K562 (cell line): Measurements from ENCODE around the gene POLR2J. TPM values are rescaled to one million over a fixed set of nuclear protein-coding genes. Genes with fewer than 3 reads are reported as not detected.

Source experiments
- ATAC-seq: fragments of 200-7000 bp; cut with Tn5 transposase; 3 replicates; pipeline ENCODE4 v1.9.1; 2020; ENCODE audit warnings: moderate library complexity
- BruUV-seq: library from RNA; stranded (reverse); fragments of 400-500 nt; replicated peaks from 2 replicates; lab custom pipeline; 2021; lab: Mats Ljungman, UMichigan
- CTCF ChIA-PET: fragments of 300-600 bp; formaldehyde crosslinking; extraction: SDS; loops from one replicate; lab custom pipeline; 2021; ENCODE audit warnings: low intra/inter-chr PET ratio; lab: Yijun Ruan, JAX
- POLR2A ChIA-PET: fragments of 300-600, 350-650 bp; sonication (Branson Sonifier 250); formaldehyde crosslinking; extraction: SDS; loops from one replicate; lab custom pipeline; 2021; ENCODE audit warnings: antibody characterized with exemption, inconsistent platforms; lab: Yijun Ruan, JAX
- DNase-seq, 4 experiments: peaks; one replicate each; pipeline versions ENCODE4 v3.0.0 to v3.0.0-alpha.2; 2011 to 2018; ENCODE audit warnings: low spot score in 3 of 4, mixed read lengths in 3 of 4; ENCODE audit errors: extremely low read depth in 1 of 4
- FAIRE-seq: peaks from 2 replicates; lab custom pipeline; 2011; peaks lifted over from hg19 to GRCh38; lab: Jason Lieb, UNC
- H2AFZ ChIP-seq: 2 replicates; pipeline ENCODE4 v1.6.0; 2011; ENCODE audit warnings: low read depth, low read length, control low read depth, inconsistent platforms
- H3K27ac ChIP-seq: fragments of 200-600 bp; 3 replicates; pipeline ENCODE4 v1.8.0; 2011; ENCODE audit warnings: low read depth, mild to moderate bottlenecking, control low read depth, inconsistent platforms, low read length, moderate library complexity, mixed read lengths; ENCODE audit errors: extremely low read depth
- H3K27me3 ChIP-seq, 2 experiments: fragments of 300-600 bp in 1 of 2; 2 replicates in 1 of 2; 3 replicates in 1 of 2; pipeline versions ENCODE4 v1.6.0 to v1.8.0; 2011; ENCODE audit warnings: inconsistent platforms in 2 of 2, low read length in 2 of 2, mild to moderate bottlenecking in 1 of 2, mixed read lengths in 1 of 2, moderate library complexity in 1 of 2; ENCODE audit not compliant: control insufficient read depth in 2 of 2, insufficient read depth in 2 of 2
- H3K36me3 ChIP-seq: fragments of 300-600 bp; 3 replicates; pipeline ENCODE4 v1.8.0; 2011; ENCODE audit warnings: mild to moderate bottlenecking, low read length, inconsistent platforms; ENCODE audit not compliant: control insufficient read depth, insufficient read depth
- H3K4me1 ChIP-seq, 2 experiments: fragments of 200-600 bp in 1 of 2; replicated peaks in 1 of 2; 2 replicates in 1 of 2; 3 replicates in 1 of 2; pipeline versions ENCODE4 v1.5.1 to v1.8.0; 2011; ENCODE audit warnings: inconsistent platforms in 2 of 2, low read length in 2 of 2, mild to moderate bottlenecking in 1 of 2, mixed read lengths in 1 of 2, moderate library complexity in 1 of 2; ENCODE audit not compliant: control insufficient read depth in 2 of 2, insufficient read depth in 2 of 2
- H3K4me2 ChIP-seq: 2 replicates; pipeline ENCODE4 v1.6.1; 2011; ENCODE audit warnings: low read length, control low read depth, inconsistent platforms, mixed read lengths; ENCODE audit not compliant: insufficient read depth
- H3K4me3 ChIP-seq: fragments of 200-600 bp; sonication (generic), shearing (Covaris generic); 2 replicates; pipeline ENCODE4 v1.5.1; 2016; ENCODE audit warnings: control low read depth, inconsistent platforms
- H3K79me2 ChIP-seq: fragments of 200-600 bp; 3 replicates; pipeline ENCODE4 v1.8.0; 2011; ENCODE audit warnings: low read length, inconsistent platforms; ENCODE audit not compliant: control insufficient read depth, insufficient read depth
- H3K9ac ChIP-seq, 2 experiments: 2 replicates each; pipeline versions ENCODE4 v1.6.0 to v1.6.1; 2011; ENCODE audit warnings: low read depth in 2 of 2, low read length in 2 of 2, control low read depth in 1 of 2, inconsistent platforms in 1 of 2, mild to moderate bottlenecking in 1 of 2, mixed read lengths in 1 of 2; ENCODE audit not compliant: insufficient read depth in 1 of 2
- H3K9me1 ChIP-seq: one replicate; pipeline ENCODE4 v1.6.0; 2011; ENCODE audit warnings: inconsistent platforms, mild to moderate bottlenecking, low read length, moderate library complexity; ENCODE audit not compliant: control insufficient read depth, insufficient read depth
- H3K9me3 ChIP-seq: replicated peaks from 2 replicates; pipeline ENCODE4 v1.5.1; 2011; ENCODE audit warnings: low read depth, low read length, inconsistent platforms; ENCODE audit not compliant: control insufficient read depth, insufficient read depth
- H4K20me1 ChIP-seq: replicated peaks from 2 replicates; pipeline ENCODE4 v1.6.1; 2011; ENCODE audit warnings: low read length, inconsistent platforms, mixed read lengths; ENCODE audit not compliant: control insufficient read depth, insufficient read depth
- ATF6 ChIP-seq: sonication (generic); formaldehyde crosslinking; IDR thresholded peaks from 2 replicates; pipeline ENCODE4 v1.4.0; 2020; ENCODE audit warnings: mild to moderate bottlenecking, missing genetic modification reagents
- PCBP1 ChIP-seq: fragments of 200-400 bp; formaldehyde crosslinking; IDR thresholded peaks from 2 replicates; pipeline ENCODE4 v1.6.1; 2018; ENCODE audit warnings: mild to moderate bottlenecking, low read depth, low read length; ENCODE audit not compliant: poor library complexity, severe bottlenecking
- WGBS: fragments of 100-300 bp; shearing (Covaris generic); methylation state at CpG from one replicate; pipeline ENCODE4 v1.1.6; 2016; ENCODE audit warnings: low coverage, mixed read lengths; ENCODE audit not compliant: insufficient coverage; ENCODE audit errors: missing lambda C conversion rate; 5-methylcytosine and 5-hydroxymethylcytosine counted together
- in situ Hi-C: fragments of 300-500 bp; cut with MboI; formaldehyde crosslinking; loops from 4 replicates; pipeline ENCODE4 v1.15.0; 2018; ENCODE audit warnings: inconsistent platforms, mixed read lengths
- intact Hi-C: fragments of 100-400 bp; cut with micrococcal nuclease; formaldehyde crosslinking; loops from 2 replicates; pipeline ENCODE4 v1.14.2; 2022
- polyA plus RNA-seq, 8 experiments: library from polyadenylated mRNA; depleted of rRNA in 4 of 8; stranded (reverse) in 5 of 8; unstranded in 3 of 8; fragments of >200 nt; fragmentation: Nextera tagmentation in 2 of 8; fragmentation: Illumina TruSeq in 1 of 8; extraction: Ambion mirVana in 2 of 8; extraction: Trizol in 1 of 8; gene quantifications; 2 replicates each; pipeline versions ENCODE4 v1.2.1 to v1.2.3, GENCODE V29; 2011 to 2014; ENCODE audit warnings: inconsistent platforms in 1 of 8, missing spikeins in 1 of 8
- total RNA-seq, 7 experiments: library from RNA; depleted of rRNA in 6 of 7; stranded (reverse); fragments of >200 nt in 6 of 7; fragmentation: Illumina TruSeq in 2 of 7; extraction: Trizol in 2 of 7; gene quantifications; 2 replicates each; pipeline versions ENCODE4 v1.2.1 to v1.2.3, GENCODE V29; 2011 to 2021; ENCODE audit warnings: low replicate concordance in 1 of 7

POLR2J gene
- total and polyA plus RNA-seq, 9 of the 15 experiments (the other 6 are each of a cell fraction or from before 2014, with no cell fraction given): 32.3 to 220 (median 113) TPM

DNA sequence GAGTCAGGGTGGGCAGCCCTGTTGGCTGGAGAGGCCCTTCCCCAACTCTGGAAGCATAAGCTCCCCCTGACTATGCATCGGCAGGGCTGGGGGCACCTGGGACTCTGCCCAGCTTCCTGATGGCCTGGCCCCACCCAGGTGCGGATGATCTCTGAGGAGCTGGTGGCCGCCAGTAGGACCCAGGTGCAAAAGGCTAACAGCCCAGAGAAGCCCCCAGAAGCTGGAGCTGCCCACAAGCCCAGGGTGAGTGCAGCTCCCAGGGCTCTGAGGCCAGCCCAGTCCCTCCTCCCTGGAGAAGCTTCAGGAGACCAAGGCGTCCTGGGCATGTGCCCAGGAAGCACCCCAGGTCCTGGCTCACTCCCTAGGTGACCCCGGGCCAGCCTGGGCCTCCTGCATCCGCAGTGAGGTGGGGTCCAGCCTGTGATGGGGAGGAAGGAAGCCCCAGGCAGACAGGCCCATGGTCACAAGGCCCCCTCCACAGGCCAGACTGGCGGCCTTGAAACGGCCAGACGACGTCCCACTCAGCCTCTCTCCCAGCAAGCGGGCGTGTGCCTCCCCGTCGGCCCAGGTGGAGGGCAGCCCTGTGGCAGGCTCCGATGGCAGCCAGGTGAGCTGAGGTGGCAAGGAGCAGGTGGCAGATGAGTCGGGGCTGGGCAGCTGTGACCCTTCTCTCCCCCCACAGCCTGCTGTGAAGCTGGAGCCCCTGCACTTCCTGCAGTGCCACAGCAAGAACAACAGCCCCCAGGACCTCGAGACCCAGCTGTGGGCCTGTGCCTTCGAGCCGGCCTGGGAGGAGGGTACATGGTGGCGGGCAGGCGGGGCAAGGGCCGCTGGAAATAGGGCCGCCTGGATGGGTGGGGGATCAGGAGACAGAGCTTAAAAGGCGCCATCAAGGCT is 10.9 kb downstream of the POLR2J start:
- H3K9ac ChIP-seq: peak overlapping the region in 1 of 2 experiments; percentile 43; a peak in 1 of 4 replicates
- 83% methylated on average over 21 of the region's 24 CpGs for WGBS
- no peak for FAIRE-seq
- no peak overlapping the region for H3K4me2 ChIP-seq
- H3K27ac ChIP-seq: no peak overlapping the region
- H2AFZ ChIP-seq: no peak overlapping the region
- no peak for TF ChIP-seq ATF6
- peak; percentile 33 for TF ChIP-seq PCBP1
- peaks cover 5% of the 10 kb centered on the region for H3K9me1 ChIP-seq
- no peak for DNase-seq
- in situ Hi-C loops: loop anchor here (25.0 kb wide), 2 partner anchors 94 to 194 kb away; partner anchors contain the start of genes POLR2J2, POLR2J3, SPDYE2 and SPDYE2B
- ATAC-seq: no peak
- peaks cover 11 to 72% of the 10 kb centered on the region in 2 experiments; a peak in 3 of 5 replicates for H3K4me1 ChIP-seq
- no peaks in the 10 kb centered on the region for H3K9me3 ChIP-seq
- intact Hi-C loops: no loop called here
- H3K36me3 ChIP-seq: peaks cover 61% of the 10 kb centered on the region; the same call in 2 of the 3 replicates
- H3K27me3 ChIP-seq: no peaks in the 10 kb centered on the region
- ChIA-PET CTCF (no interaction called here), POLR2A (interaction anchor here (0.6 to 0.7 kb wide), 2 partner anchors 31 to 76 kb away, joined by 3 to 4 read pairs; no protein-coding TSS in a partner anchor)
- no TSS peak for BruUV-seq
- no peak overlapping the region for H3K4me3 ChIP-seq
- H3K79me2 ChIP-seq: peaks cover 31% of the 10 kb centered on the region
- peaks cover 3% of the 10 kb centered on the region; the same call in 1 of the 2 replicates for H4K20me1 ChIP-seq
